Myocyte (in vitro differentiated cells): ENCODE measurements around the gene WDR53. TPM values are rescaled to one million over a fixed set of nuclear protein-coding genes. Genes with fewer than 3 reads are reported as not detected.
"Not testable (repeated sequence)": the region's sequence is repeated elsewhere in the genome, so short reads cannot be mapped to it uniquely, and the experiment has no call there.

Experiments used
- DNase-seq: peaks from one replicate; pipeline ENCODE4 v3.0.0-alpha.2; 2012; ENCODE audit warnings: low read depth
- polyA plus RNA-seq: library from polyadenylated mRNA; unstranded; fragments of >200 nt; gene quantifications from one replicate; pipeline ENCODE4 v1.2.1, GENCODE V29; 2012; ENCODE audit warnings: missing spikeins
- total RNA-seq: library from RNA; depleted of rRNA; stranded (reverse); fragments of >200 nt; gene quantifications from 2 replicates; pipeline ENCODE4 v1.2.3, GENCODE V29; 2014

Gene WDR53
- 5.5 and 8.3 TPM in 2 replicates for total RNA-seq
- polyA plus RNA-seq, result 7.2 TPM

DNA sequence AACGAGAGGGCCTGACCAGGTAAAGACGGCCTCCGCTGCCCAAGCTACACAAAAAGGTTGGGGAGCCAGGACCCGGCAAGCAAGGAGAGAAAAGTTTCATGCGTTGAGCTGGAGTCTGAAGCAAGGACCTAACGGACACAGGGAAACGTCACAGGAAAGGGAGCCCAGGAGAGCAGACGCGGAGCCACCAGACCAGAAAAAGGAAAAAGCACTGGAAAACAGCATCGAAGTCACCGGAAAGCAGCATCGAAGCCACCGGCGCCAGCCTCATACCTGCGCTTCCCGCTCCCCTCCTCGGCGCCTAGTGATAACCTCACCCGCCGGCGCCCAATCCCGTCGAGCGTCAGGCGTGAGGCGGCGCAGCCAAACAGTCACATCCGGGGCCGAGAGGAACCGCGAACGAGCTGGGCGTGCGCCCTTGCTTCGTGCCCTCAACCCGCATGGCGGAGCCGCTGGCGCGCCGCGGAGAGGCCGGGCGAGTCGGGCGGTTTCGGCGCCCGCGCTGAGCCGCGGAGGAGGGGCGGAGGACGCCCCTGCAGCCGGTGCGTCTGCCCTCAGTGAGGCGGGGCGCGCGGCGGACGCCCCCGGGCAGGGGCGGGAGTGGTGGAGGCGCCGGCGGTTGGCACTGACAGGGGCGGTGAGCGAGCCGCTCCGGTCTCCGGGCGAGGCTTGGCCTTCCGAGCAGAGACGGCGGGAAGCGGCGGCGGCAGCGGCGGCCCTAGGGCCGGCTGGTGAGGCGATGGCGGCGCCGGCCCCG lies at the start of gene WDR53, which contains the start of gene FBXO45:
Gene WDR53 (minus strand): TSS at position 309 of the 757 bp plus-strand sequence. CDS start 7,079 bp downstream, outside the sequence.
Gene FBXO45 (plus strand): TSS at position 415 of the 757 bp plus-strand sequence. CDS start 325 bp downstream, at position 740.
- peak; percentile 96 for DNase-seq

DNA sequence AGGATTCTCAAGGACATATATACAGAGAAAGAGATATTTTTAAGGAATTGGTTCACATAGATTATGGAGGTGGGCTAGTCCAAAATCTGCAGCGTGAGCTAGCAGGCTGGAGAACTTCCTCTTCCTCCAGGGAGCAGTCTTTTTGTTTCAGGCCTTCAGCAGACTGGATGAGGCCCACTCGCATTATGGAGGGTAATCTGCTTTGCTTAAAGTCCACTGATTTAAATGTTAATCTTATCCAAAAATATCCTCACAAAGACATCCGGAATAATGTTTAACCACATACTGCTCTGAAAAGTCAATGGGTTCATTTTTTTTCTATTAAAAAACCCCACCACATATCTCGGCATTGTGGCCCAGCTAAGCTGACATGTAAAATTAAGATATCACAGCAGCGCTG lies 48.9 kb upstream of the WDR53 start:
- DNase-seq, result no peak

DNA sequence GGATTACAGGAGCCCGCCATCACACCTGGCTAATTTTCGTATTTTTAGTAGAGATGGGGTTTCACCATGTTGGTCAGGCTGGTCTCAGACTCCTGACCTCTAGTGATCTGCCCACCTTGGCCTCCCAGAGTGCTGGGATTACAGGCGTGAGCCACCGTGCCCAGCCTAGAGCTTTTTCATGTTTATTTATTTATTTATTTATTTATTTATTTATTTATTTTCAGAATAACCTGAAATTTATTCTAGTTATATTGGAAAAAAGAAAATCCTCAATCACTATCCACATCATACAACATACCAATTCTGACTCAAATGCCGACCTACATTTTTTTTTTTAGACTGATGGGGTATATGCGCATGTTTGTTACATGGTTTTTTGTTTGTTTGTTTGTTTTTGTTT lies 46.9 kb upstream of the WDR53 start:
- not testable (repeated sequence) for DNase-seq

DNA sequence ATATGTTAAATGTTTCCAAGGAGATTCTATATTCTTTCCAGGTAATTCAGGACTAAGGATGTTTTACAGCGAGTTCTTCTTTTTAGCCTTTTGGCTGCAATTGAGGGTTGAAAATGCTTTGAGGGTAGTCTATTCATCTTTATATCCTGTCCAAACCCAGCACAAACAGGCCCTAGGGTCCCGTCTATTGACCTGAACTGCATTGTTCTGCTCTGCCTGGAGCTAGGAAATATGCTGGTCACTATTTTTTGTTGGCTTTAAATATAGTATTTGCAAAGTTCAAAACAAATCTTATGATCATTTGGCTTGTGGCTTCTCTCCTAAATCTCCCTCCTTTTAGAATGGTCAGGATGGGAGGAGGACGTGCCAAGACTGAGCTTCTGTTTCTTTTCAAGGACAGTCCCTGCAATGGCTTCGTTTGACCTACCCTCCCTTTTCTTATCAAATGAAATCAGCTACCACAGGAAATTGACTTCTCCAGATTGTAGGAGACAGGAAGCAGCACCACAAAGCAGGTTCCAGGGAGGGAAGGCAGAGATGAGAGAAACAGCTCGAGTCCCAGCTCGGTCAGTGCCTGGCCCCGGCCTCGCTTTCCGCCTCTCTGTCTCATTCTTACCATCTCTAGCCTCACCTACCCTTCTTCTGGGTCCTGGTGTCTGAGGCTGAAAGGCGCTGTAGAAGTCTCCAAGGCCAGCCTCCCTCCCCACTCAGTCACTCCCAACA lies 43.6 kb upstream of the WDR53 start:
- no peak for DNase-seq

DNA sequence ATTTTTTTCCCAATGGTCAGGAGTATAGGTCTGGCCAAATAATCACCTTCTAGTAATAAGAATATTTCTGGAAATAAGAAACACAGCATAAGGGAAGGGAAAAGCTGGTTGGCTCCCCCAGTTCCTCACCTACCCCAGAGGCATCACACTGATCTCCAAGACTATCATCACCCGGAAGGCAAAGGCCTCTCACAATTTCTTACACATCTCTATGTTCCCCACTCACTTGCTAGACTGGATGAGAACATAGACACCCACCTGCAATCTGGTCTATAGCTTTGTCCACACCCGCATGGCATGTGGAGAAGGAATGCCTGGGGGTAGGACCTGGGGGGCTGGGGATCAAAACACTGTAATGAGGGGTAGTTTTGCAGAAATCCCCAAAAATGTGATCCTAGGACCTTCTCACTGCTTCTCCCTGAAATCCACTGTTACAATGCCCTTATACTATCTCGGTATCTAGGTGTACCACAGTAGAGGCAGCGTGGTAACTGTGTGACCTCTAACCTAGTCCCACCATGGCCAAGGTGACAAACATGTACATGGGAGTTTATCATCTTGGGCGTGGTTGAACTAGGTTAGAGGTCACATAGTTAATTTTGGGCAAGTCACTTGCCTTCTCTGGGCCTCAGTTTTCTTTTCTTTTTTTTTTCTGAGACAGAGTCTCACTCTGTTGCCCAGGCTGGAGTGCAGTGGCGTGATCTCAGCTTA lies 41.6 kb upstream of the WDR53 start:
- DNase-seq, result no peak

DNA sequence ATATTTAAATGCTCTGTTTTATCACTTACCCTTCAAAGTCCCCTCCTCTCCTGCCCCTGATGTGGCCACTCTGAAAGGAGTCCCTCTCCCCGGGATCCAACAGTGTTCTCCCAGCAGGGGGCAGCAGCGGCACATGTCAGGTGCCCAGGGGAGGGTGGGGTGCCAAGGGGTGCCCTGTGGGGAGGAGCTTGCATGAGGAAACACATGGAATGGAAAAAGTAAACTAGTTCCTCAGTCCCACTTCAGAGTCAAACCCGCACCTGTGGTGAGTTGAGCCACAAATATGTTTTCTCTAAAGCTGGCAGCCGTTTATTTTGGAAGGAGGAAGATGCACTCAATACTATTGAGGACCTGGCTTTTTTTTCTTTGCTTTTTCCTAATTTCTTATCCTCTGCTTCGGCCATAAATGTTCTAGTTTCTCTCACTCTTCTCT lies 41.0 kb upstream of the WDR53 start:
- peak; percentile 84 for DNase-seq

DNA sequence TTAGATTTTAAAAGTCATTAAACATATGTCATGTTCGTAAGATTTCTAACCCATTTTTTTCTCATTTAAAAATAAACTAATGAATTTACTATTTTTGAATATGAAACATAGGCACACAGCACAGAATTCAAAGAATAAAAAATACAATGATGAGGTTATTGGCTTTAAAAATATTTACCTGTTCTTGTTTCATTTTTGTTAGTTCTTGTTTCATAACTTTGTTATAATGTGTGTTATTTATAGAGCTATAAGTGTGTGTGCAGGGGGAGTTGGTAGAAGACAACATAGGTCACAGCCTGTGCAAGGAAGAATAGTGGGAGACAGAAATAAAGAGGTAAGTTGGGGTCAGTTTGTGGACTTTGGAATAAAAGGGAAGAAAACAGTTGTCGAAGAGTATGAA lies 40.3 kb upstream of the WDR53 start:
- no peak for DNase-seq

DNA sequence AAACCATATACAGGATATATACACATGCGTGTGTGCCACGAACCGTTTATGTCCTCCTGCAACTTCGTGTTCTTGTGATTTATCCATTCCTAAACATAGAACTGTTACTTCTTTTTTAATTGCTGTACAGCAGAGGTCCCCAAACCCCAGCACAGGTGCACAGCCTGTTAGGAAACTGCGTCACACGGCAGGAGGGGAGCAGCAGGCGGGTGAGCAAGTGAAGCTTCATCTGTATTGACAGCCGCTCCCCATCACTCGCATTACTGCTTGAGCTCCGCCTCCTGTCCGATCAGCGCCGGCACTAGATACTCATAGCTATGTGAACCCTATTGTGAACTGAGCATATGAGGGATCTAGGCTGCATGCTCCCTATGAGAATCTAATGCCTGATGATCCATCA lies 36.2 kb upstream of the WDR53 start:
- peak; percentile 36 for DNase-seq

DNA sequence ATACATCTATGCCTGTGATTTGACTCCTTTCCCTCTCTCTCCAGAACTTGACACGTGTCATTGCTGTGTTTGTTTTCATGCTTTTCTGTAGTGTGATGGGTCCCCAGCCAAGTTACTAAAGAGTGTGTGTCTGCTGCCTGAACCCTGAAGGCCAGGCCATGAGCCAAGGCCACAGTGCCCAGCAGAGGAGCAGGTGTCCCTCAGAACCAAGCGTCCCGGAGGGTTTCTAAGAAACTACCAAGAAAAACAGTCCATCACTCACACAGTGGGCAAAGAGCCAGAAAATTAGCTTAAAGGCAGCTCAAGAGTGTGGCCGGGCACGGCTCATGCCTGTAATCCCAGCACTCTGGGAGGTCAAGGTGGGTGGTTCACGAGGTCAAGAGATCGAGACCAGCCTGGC lies 35.3 kb upstream of the WDR53 start:
- DNase-seq, result peak; percentile 79

DNA sequence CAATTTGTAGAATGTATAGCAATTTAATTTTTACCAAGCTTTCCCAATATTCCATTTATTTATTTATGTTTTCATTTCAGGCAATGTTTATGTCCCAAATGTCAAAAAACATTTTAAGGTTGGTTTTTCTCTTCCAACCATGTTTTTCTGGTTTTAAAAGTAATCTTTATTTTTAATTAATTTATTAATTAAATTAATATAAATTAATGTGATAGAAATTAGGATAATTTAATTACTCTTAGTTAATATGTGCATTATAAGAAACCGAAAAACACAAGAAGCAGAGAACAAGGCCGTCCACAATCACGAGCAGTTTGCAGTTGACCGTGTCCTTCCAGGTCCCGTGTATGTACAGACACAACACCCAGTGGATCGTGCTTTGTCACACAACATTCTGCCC lies 34.3 kb upstream of the WDR53 start:
- DNase-seq, result no peak

DNA sequence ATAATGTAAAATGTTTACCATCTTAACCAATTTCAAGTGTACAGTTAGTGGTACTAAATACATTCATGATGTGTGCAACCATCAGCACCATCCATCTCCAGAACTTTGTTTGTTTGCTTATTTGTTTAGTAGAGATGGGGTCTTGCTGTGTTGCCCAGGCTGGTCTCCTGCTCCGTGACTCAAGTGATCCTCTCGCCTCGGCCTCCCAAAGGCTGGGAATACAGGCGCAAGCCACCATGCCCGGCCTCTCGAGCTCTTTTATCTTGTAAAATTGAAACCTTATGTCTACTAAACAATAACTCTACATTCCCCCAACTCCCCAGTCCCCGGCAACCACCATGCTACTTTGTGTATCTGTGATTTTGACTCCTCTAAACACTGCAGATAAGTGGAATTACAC lies 32.0 kb upstream of the WDR53 start:
- no peak for DNase-seq

DNA sequence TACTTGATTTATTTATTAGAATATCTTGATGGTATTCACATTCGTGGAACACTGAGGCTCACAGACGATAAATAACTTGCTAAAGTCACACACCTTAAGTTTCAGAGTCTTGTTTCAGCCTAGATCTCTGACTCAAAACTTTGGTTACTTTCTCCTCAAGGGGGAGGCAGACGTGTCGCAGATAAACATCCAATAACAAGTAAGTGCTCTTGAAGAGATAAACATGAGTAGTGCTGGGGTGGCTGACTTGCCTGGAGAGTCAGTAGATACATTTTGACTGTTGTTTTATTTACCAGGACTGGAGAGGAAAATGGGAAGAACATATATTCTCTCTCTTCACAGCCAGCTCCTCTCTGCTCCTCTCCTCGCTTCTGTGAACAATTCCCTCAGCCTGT lies 31.4 kb upstream of the WDR53 start:
- no peak for DNase-seq

DNA sequence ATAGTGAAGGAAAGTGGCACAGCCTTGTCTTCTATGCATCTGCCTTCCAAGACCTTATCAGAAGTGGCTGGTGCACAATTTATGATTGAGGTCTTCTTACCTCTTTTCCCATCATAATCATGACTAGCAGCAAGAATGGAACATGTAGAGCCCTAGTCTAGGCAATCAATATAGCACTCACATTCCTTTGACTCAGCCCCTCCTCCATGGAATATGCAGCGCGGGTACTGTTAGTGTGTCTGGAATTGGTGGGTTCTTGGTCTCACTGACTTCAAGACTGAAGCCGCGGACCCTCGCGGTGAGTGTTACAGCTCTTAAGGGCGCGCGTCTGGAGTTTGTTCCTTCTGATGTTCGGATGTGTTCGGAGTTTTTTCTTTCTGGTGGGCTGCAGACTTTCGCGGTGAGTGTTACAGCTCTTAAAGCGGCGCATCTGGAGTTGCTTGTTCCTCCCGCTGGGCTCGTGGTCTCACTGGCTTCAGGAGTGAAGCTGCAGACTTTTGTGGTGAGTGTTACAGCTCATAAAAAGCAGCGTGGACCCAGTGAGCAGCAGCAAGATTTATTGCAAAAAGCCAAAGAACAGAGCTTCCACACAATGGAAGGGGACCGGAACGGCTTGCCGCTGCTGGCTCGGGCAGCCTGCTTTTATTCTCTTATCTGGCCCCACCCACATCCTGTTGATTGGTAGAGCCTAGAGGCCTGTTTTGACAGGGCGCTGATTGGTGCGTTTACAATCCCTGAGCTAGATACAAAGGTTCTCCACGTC lies 29.8 kb upstream of the WDR53 start:
- not testable (repeated sequence) for DNase-seq

DNA sequence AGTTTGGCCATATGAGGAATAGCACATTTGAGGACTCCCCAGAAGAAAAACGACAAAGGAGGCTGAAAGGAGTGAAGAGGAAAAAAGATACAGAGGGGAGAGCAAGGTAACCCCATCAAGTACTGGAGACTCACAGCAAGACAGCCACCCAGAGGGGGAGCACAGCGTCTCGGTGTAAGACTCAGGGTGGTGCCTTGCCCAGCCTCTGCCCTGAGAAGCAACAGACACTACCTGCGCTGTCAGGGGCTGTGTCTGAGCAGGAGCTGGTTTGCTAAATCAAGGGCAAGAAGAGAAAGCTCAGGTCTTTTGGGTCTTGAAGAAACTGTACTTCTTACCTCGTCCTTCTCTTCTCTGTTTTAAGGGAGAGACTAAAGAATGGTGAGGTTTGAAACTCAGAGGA lies 28.0 kb upstream of the WDR53 start:
- DNase-seq, result no peak

DNA sequence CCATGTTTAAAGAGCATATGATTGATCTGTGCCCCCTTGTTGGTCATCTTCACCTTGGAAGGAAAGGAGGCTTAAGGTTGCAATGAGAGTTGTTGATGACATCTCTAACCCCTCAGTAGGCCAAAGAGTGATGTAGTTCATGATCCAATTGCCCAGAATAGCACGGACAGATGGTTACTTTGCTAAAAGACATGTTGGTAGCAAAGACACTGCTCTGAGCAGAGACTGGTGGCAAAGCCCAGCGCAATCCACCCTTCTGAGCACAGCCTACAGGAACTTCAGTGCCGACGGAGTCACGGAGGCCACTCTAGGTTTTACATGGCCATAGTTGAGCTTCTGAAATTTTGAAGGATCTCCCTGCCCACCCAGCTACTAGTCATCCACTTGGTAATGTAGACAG lies 21.9 kb upstream of the WDR53 start:
- peak; percentile 40 for DNase-seq

DNA sequence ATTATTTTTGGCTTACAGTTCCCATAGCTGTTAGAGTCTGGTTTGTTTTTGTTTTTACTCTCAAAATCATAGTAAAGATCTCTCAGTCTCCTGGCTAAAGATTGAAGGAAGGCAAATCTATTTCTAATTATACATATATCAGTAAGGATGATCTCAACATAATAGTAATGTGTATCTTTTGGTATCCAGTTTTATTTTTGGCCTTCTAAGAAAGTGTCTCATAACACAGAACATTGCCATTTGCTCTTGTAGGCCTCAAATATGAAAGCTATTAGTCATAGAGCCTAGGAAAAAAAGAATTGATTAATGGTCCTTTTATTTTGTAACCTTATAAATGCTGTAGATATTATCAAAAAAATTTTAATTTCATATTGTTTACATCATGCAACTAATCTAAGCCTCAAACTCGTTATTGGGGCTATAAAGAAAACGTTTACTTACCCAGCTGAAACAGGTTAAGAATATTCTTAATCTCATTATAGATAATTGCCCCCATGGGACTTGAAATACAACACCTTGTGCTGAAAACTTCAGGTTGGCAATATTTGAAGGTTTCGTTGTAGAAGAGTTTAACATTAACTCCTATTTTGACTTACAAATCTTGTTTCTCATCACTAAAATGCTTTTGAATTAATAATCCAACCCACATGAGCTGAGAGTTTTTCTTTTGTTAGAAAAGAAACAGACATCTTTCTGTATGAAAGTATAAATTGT lies 16.8 kb upstream of the WDR53 start:
- DNase-seq, result peak; percentile 18

DNA sequence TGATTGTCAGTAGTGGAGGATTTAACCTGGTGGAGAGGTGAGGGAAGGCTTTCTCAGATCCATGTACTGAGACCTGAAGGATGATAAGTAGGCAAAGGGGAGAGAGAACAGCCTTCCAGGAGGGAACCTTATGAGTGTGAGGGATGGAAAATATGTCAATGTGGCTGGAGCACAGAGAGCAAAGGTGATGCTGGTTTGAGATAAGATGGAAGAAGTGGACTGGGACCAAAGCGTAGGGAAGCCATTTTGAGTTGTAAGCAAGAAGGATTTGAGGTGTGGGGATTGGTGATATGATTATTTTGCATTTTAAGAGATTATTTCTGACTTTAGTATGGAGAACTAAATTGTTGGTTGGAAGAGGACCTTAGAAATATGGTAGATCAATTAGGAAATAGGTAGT lies 4.0 kb upstream of the WDR53 start:
- DNase-seq, result no peak

DNA sequence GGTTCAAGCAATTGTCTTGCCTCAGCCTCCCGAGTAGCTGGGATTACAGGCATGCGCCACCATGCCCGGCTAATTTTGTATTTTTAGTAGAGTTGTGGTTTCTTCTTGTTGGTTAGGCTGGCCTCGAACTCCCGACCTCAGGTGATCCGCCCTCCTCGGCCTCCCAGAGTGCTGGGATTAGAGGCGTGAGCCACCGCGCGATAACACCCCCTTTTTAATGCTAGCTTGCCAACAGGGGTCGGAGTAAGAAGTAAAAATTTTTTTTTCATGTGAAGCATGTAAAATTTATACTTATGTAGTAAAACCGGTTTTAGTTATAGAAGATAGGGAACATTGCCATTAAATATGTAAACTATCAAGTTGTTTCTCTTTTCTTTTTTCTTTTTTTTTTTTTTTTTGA lies 2.0 kb upstream of the WDR53 start:
- not testable (repeated sequence) for DNase-seq

DNA sequence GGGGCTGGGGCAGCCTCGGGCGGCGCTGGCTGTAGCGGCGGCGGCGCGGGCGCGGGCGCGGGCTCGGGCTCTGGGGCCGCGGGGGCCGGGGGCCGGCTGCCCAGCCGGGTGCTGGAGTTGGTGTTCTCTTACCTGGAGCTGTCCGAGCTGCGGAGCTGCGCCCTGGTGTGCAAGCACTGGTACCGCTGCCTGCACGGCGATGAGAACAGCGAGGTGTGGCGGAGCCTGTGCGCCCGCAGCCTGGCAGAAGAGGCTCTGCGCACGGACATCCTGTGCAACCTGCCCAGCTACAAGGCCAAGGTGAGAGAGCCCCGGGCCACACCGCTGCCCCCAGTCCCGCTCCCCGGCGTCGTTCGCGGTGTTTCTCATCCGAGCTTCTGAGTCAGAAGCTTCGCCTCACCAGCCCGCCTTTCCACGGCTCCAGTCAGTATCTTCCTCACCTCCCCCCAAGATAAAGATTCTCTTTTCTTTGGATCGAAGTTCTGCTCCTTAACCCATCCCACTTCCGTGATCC lies 706 bp upstream of the WDR53 start:
- peak; percentile 20 for DNase-seq

DNA sequence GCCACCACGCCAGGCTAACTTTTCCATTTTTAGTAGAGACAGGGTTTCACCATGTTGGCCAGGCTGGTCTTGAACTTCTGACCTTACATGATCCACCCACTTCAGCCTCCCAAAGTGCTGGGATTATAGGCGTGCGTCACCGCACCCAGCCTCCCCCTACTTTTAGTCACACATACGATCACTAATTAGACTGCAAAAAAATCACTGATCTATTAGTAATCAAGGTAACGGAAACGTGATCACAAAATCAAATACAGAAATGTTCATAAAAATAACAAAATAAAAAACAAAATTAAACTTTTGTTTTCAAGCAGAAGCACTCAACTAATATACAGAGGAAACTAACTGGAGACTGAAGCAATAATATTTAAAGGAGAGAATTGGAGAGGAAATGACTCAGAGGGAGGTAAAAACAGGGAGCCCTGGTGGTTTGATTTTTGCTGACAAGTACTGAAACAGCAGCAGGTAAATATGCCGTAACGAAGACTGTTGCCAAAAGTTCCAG lies 4.6 kb downstream of the WDR53 start:
- no peak for DNase-seq
